ENCODE results near the gene KCNA5.

- TF ChIP-seq CTCF (IDR thresholded peaks at IDR 0.05) (no peak), EP300 (IDR thresholded peaks at IDR 0.05; ENCODE audit: low read depth) (no peak)
These were observed 30.2 kb downstream of the KCNA5 start for GRCh38 chr12:5073853-5074252.
